ENCODE results near the gene RNF213.
"Not testable (repeated sequence)": the region's sequence is repeated elsewhere in the genome, so short reads cannot be mapped to it uniquely, and the experiment has no call there.

Gene RNF213

DNA sequence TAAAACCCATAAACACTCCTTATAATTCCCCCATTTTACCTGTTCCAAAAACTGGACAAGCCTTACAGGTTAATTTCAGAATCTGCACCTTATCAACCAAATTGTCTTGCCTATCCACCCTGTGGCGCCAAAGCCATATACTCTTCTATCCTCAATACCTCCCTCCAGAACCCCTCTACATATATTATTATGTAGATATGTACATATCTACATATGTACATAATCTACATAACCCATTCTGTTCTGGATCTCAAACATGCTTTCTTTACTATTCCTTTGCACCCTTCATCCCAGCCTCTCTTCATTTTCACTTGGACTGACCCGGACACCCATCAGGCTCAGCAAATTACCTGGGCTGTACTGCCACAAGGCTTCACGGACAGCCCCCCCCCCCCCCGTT, 142.3 kb downstream of the RNF213 start:
- Histone ChIP-seq H3F3A (ENCODE audit: insufficient read depth, low read length) (no peaks in the 10 kb centered on the region), H4K20me1 (ENCODE audit: insufficient read depth, low read length) (no peaks in the 10 kb centered on the region), H3K79me2 (ENCODE audit: insufficient read depth, low read length) (no peaks in the 10 kb centered on the region), H2AFZ (ENCODE audit: low read length) (no peak overlapping the region), H3K4me3 (ENCODE audit: low read depth, low read length, poor library complexity, severe bottlenecking) (no peak overlapping the region), H3K4me2 (ENCODE audit: low read length) (no peak overlapping the region), H3K4me1 (ENCODE audit: insufficient read depth, low read length, severe bottlenecking) (no peaks in the 10 kb centered on the region), H3K27me3 (ENCODE audit: insufficient read depth, low read length) (no peaks in the 10 kb centered on the region), H3K9ac (ENCODE audit: low read length) (no peak overlapping the region), H3K27ac (ENCODE audit: low read depth, low read length, poor library complexity, severe bottlenecking) (no peak overlapping the region), H3K36me3 (ENCODE audit: insufficient read depth, low read length) (no peaks in the 10 kb centered on the region), H3K9me2 (ENCODE audit: low read depth, low read length) (no peaks in the 10 kb centered on the region), H3K9me3 (ENCODE audit: low read length) (no peaks in the 10 kb centered on the region)
- no peak for TF ChIP-seq EZH2 (IDR thresholded peaks at IDR 0.05; ENCODE audit: borderline replicate concordance, low read length)
- TF ChIP-seq, protein P1, sequence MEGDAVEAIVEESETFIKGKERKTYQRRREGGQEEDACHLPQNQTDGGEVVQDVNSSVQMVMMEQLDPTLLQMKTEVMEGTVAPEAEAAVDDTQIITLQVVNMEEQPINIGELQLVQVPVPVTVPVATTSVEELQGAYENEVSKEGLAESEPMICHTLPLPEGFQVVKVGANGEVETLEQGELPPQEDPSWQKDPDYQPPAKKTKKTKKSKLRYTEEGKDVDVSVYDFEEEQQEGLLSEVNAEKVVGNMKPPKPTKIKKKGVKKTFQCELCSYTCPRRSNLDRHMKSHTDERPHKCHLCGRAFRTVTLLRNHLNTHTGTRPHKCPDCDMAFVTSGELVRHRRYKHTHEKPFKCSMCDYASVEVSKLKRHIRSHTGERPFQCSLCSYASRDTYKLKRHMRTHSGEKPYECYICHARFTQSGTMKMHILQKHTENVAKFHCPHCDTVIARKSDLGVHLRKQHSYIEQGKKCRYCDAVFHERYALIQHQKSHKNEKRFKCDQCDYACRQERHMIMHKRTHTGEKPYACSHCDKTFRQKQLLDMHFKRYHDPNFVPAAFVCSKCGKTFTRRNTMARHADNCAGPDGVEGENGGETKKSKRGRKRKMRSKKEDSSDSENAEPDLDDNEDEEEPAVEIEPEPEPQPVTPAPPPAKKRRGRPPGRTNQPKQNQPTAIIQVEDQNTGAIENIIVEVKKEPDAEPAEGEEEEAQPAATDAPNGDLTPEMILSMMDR (IDR thresholded peaks at IDR 0.05; ENCODE audit: low read length): no peak

DNA sequence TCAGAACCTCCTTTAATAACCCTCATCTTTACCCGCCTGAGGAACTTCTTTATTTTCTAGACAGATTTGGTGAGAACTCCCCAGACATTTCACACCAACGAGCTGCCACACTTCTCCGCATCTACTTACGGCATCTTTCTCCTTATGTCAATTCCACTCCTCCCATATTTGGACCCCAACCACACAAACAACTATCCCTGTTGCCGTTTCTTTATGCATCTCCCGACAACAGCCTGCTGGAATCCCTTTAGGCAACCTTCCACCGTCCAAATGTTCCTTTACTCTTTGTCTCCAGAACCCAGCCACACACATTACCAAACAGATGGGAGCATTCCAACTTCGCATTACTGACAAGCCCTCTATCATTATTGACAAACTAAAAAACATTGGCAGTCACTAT, 145.5 kb downstream of the RNF213 start:
- no peaks in the 10 kb centered on the region for H3K27me3 ChIP-seq (ENCODE audit: insufficient read depth, low read length)
- H3K27ac ChIP-seq (ENCODE audit: low read depth, low read length, poor library complexity, severe bottlenecking): no peak overlapping the region
- H3K9me2 ChIP-seq (ENCODE audit: low read depth, low read length): no peaks in the 10 kb centered on the region
- no peaks in the 10 kb centered on the region for H3K36me3 ChIP-seq (ENCODE audit: insufficient read depth, low read length)
- no peak overlapping the region for H3K4me2 ChIP-seq (ENCODE audit: low read length)
- no peaks in the 10 kb centered on the region for H4K20me1 ChIP-seq (ENCODE audit: insufficient read depth, low read length)
- no peak for TF ChIP-seq EZH2 (IDR thresholded peaks at IDR 0.05; ENCODE audit: borderline replicate concordance, low read length)
- TF ChIP-seq, protein P1 (IDR thresholded peaks at IDR 0.05; ENCODE audit: low read length): no peak
- no peak overlapping the region for H3K9ac ChIP-seq (ENCODE audit: low read length)
- H3K4me1 ChIP-seq (ENCODE audit: insufficient read depth, low read length, severe bottlenecking): no peaks in the 10 kb centered on the region
- H3K4me3 ChIP-seq (ENCODE audit: low read depth, low read length, poor library complexity, severe bottlenecking): no peak overlapping the region
- H3F3A ChIP-seq (ENCODE audit: insufficient read depth, low read length): no peaks in the 10 kb centered on the region
- no peaks in the 10 kb centered on the region for H3K79me2 ChIP-seq (ENCODE audit: insufficient read depth, low read length)
- H2AFZ ChIP-seq (ENCODE audit: low read length): no peak overlapping the region
- H3K9me3 ChIP-seq (ENCODE audit: low read length): no peaks in the 10 kb centered on the region

DNA sequence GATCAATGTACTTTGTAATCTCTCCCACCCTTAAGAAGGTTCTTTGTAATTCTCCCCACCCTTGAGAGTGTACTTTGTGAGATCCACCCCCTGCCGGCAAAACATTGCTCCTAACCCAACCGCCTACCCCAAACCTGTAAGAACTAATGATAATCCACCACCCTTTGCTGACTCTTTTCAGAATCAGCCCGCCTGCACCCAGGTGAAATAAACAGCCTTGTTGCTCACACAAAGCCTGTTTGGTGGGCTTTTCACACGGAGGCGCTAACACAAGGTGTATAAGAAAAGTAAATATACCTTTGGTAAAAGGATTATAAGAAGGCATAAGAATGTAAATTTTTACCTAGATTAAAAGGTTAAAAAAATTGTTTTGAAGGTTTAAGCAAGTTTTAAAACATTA, 147.3 kb downstream of the RNF213 start:
- not testable (repeated sequence) for H3K9me3 ChIP-seq (ENCODE audit: low read length); H3K9me2 ChIP-seq (ENCODE audit: low read depth, low read length); H3K4me1 ChIP-seq (ENCODE audit: insufficient read depth, low read length, severe bottlenecking); H3K27me3 ChIP-seq (ENCODE audit: insufficient read depth, low read length); H3K9ac ChIP-seq (ENCODE audit: low read length); H4K20me1 ChIP-seq (ENCODE audit: insufficient read depth, low read length); H3K4me2 ChIP-seq (ENCODE audit: low read length); H3K36me3 ChIP-seq (ENCODE audit: insufficient read depth, low read length); H3K4me3 ChIP-seq (ENCODE audit: low read depth, low read length, poor library complexity, severe bottlenecking); H3K27ac ChIP-seq (ENCODE audit: low read depth, low read length, poor library complexity, severe bottlenecking); H3K79me2 ChIP-seq (ENCODE audit: insufficient read depth, low read length); H2AFZ ChIP-seq (ENCODE audit: low read length); H3F3A ChIP-seq (ENCODE audit: insufficient read depth, low read length)

DNA sequence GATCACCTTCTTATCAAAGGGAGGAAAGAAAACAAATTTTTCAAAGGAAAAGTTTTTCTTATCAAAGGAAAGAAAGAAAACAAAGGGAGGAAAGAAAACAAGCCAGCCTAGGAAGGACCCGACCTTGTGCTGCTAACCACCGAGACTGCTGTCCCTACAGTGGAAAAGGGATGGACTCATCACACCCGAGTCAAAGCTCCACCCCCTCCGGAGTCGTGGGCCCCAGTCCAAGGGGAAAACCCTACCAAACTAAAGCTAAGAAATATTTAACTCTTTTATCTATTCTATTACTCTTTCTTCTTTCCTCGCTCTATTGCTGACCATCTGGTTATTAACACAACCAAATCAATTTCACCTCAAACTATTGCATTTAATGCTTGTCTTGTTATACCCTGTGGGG, 148.2 kb downstream of the RNF213 start:
- no peak for TF ChIP-seq EZH2 (IDR thresholded peaks at IDR 0.05; ENCODE audit: borderline replicate concordance, low read length)
- TF ChIP-seq, protein P1 (IDR thresholded peaks at IDR 0.05; ENCODE audit: low read length): no peak
- Histone ChIP-seq H3K27me3 (ENCODE audit: insufficient read depth, low read length) (0 out of 2 replicates have a peak, but pooled peaks cover 6% of the 10 kb centered on the region), H3K27ac (ENCODE audit: low read depth, low read length, poor library complexity, severe bottlenecking) (no peak overlapping the region), H3K4me3 (ENCODE audit: low read depth, low read length, poor library complexity, severe bottlenecking) (no peak overlapping the region), H3K9ac (ENCODE audit: low read length) (no peak overlapping the region), H3K9me3 (ENCODE audit: low read length) (no peaks in the 10 kb centered on the region), H3K4me1 (ENCODE audit: insufficient read depth, low read length, severe bottlenecking) (no peaks in the 10 kb centered on the region), H4K20me1 (ENCODE audit: insufficient read depth, low read length) (no peaks in the 10 kb centered on the region), H3K36me3 (ENCODE audit: insufficient read depth, low read length) (no peaks in the 10 kb centered on the region), H3F3A (ENCODE audit: insufficient read depth, low read length) (no peaks in the 10 kb centered on the region), H2AFZ (ENCODE audit: low read length) (no peak overlapping the region), H3K79me2 (ENCODE audit: insufficient read depth, low read length) (no peaks in the 10 kb centered on the region), H3K4me2 (ENCODE audit: low read length) (no peak overlapping the region), H3K9me2 (ENCODE audit: low read depth, low read length) (no peaks in the 10 kb centered on the region)
